Measurements from ENCODE around the gene DUSP23.

Gene DUSP23

GRCh38 chr1:159780583-159781582 is at the start of gene DUSP23:
DUSP23 (plus strand) TSS chr1:159780962; CDS start chr1:159781101, 139 bp downstream.
- peak; percentile 94 for DNase-seq (ENCODE audit: low read depth)

GRCh38 chr1:159737238-159737916 is 43.4 kb upstream of the DUSP23 start:
- no peak for DNase-seq (ENCODE audit: low read depth)

- DNase-seq (ENCODE audit: low read depth), result no peak
Measured at GRCh38 chr1:159743651-159744410, 36.9 kb upstream of the DUSP23 start.

GRCh38 chr1:159746666-159747065 is 34.1 kb upstream of the DUSP23 start:
- no peak for DNase-seq (ENCODE audit: low read depth)

- DNase-seq (ENCODE audit: low read depth), result no peak
Measured at GRCh38 chr1:159748370-159748769, 32.4 kb upstream of the DUSP23 start.

GRCh38 chr1:159749630-159750029 is 31.1 kb upstream of the DUSP23 start:
- DNase-seq (ENCODE audit: low read depth), result no peak

- no peak for DNase-seq (ENCODE audit: low read depth)
Measured at GRCh38 chr1:159750621-159751020, 30.1 kb upstream of the DUSP23 start.

- no peak for DNase-seq (ENCODE audit: low read depth)
Measured at GRCh38 chr1:159751031-159751430, 29.7 kb upstream of the DUSP23 start.

GRCh38 chr1:159752135-159752580 is 28.6 kb upstream of the DUSP23 start:
- DNase-seq (ENCODE audit: low read depth), result no peak

- DNase-seq (ENCODE audit: low read depth), result no peak
Measured at GRCh38 chr1:159753386-159753785, 27.4 kb upstream of the DUSP23 start.

- no peak for DNase-seq (ENCODE audit: low read depth)
Measured at GRCh38 chr1:159755451-159756007, 25.2 kb upstream of the DUSP23 start.

- no peak for DNase-seq (ENCODE audit: low read depth)
Measured at GRCh38 chr1:159756397-159756796, 24.4 kb upstream of the DUSP23 start.

GRCh38 chr1:159763686-159764085 is 17.1 kb upstream of the DUSP23 start:
- DNase-seq (ENCODE audit: low read depth), result no peak

GRCh38 chr1:159765806-159766205 is 15.0 kb upstream of the DUSP23 start:
- DNase-seq (ENCODE audit: low read depth), result no peak

- no peak for DNase-seq (ENCODE audit: low read depth)
Measured at GRCh38 chr1:159771127-159771895, 9.5 kb upstream of the DUSP23 start.

- no peak for DNase-seq (ENCODE audit: low read depth)
Measured at GRCh38 chr1:159774465-159774864, 6.3 kb upstream of the DUSP23 start.

GRCh38 chr1:159775716-159776115 is 5.0 kb upstream of the DUSP23 start:
- DNase-seq (ENCODE audit: low read depth), result no peak

- no peak for DNase-seq (ENCODE audit: low read depth)
Measured at GRCh38 chr1:159778266-159778665, 2.5 kb upstream of the DUSP23 start.

GRCh38 chr1:159779403-159779851 is 1.3 kb upstream of the DUSP23 start:
- DNase-seq (ENCODE audit: low read depth), result no peak

GRCh38 chr1:159781992-159782391 is 1.2 kb downstream of the DUSP23 start:
- DNase-seq (ENCODE audit: low read depth), result no peak

- no peak for DNase-seq (ENCODE audit: low read depth)
Measured at GRCh38 chr1:159783724-159784123, 3.0 kb downstream of the DUSP23 start.

Measured in stimulated activated CD4-positive, alpha-beta T cell treated with anti-CD3 and anti-CD28 coated beads, Interleukin-2, amount 100 ng/mL, for 4 hours (primary cell).